SH-SY5Y (cell line): Measurements from ENCODE around the gene RPIA.

ENCODE experiments used
- GATA2 ChIP-seq: IDR thresholded peaks from 2 replicates; pipeline ENCODE4 v1.6.1; 2011; ENCODE audit warnings: mild to moderate bottlenecking, low read depth, low read length
- GATA3 ChIP-seq: IDR thresholded peaks from 2 replicates; pipeline ENCODE4 v1.6.1; 2011; ENCODE audit warnings: low read depth, mild to moderate bottlenecking, low read length, moderate library complexity

DNA sequence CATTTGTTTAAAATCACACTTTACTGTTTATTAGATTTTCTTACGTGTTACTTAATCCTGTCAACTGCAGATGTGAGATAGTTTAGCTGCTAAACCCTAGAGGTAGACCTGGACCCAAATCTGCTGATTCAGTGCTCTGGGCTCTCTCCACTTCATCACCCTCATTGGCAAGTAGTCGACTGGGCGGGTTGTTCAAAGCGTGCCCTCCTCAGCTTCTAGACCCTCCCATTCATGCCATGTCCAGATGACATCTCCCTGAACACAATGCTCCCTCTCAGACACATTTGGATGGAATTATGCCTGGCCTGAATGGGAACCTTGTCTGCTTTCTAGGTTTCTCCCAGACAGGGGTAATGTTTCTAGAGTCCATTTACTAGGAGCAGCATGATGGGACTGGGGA lies 43.7 kb downstream of the RPIA start:
- TF ChIP-seq GATA3 (no peak), GATA2 (no peak)
